Right lung (tissue), 5 donors: ENCODE results near the gene VWA8. TPM values are rescaled to one million over a fixed set of nuclear protein-coding genes. Genes with fewer than 3 reads are reported as not detected.
"Not testable (repeated sequence)": the region's sequence is repeated elsewhere in the genome, so short reads cannot be mapped to it uniquely, and the experiment has no call there.

Experiments used
- DNase-seq, 2 donors: peaks; one replicate each; pipeline ENCODE4 v3.0.0-alpha.2; 2013
- polyA plus RNA-seq, 5 donors: library from polyadenylated mRNA; unstranded; fragments of 120-200 nt; gene quantifications; one replicate each; pipeline versions ENCODE4 v1.2.1 to v1.2.3, GENCODE V29; 2013; ENCODE audit warnings: inconsistent platforms in 1 of 5, low replicate concordance in 1 of 5; ENCODE audit not compliant: insufficient read length in 5 of 5, insufficient read depth in 1 of 5

Gene VWA8
- polyA plus RNA-seq, 5 donors: 8.5 to 14.9 (median 13.9) TPM

- DNase-seq: no peak
Measured at GRCh38 chr13:41854758-41855157, 106.2 kb downstream of the VWA8 start.

GRCh38 chr13:41851351-41851750 is 109.6 kb downstream of the VWA8 start:
- no peak for DNase-seq

GRCh38 chr13:41848435-41849255 is 112.3 kb downstream of the VWA8 start:
- no peak for DNase-seq

GRCh38 chr13:41847216-41847615 is 113.7 kb downstream of the VWA8 start:
- DNase-seq: no peak

GRCh38 chr13:41842036-41842620 is 118.8 kb downstream of the VWA8 start:
- peak; percentile 65 to 68 for DNase-seq

- DNase-seq: no peak
Measured at GRCh38 chr13:41837629-41838028, 123.3 kb downstream of the VWA8 start.

GRCh38 chr13:41835871-41836270 is 125.0 kb downstream of the VWA8 start:
- no peak for DNase-seq

GRCh38 chr13:41834697-41835096 is 126.2 kb downstream of the VWA8 start:
- not testable (repeated sequence) for DNase-seq

GRCh38 chr13:41833831-41834230 is 127.1 kb downstream of the VWA8 start:
- no peak for DNase-seq

- no peak for DNase-seq
Measured at GRCh38 chr13:41833201-41833600, 127.7 kb downstream of the VWA8 start.

- peak; percentile 61 to 70 for DNase-seq
Measured at GRCh38 chr13:41827507-41828213, 133.2 kb downstream of the VWA8 start.

- no peak for DNase-seq
Measured at GRCh38 chr13:41825691-41826090, 135.2 kb downstream of the VWA8 start.

GRCh38 chr13:41823476-41823875 is 137.4 kb downstream of the VWA8 start:
- no peak for DNase-seq

GRCh38 chr13:41822560-41822959 is 138.3 kb downstream of the VWA8 start:
- DNase-seq: no peak

GRCh38 chr13:41821238-41821594 is 139.7 kb downstream of the VWA8 start:
- no peak for DNase-seq

GRCh38 chr13:41820581-41821237 is 140.2 kb downstream of the VWA8 start:
- DNase-seq: no peak

GRCh38 chr13:41816057-41816456 is 144.9 kb downstream of the VWA8 start:
- no peak for DNase-seq

GRCh38 chr13:41813426-41813825 is 147.5 kb downstream of the VWA8 start:
- DNase-seq: no peak

- no peak for DNase-seq
Measured at GRCh38 chr13:41812851-41813250, 148.1 kb downstream of the VWA8 start.

- DNase-seq: no peak
Measured at GRCh38 chr13:41812237-41812636, 148.7 kb downstream of the VWA8 start.

GRCh38 chr13:41811588-41812021 is 149.3 kb downstream of the VWA8 start:
- no peak for DNase-seq

- no peak for DNase-seq
Measured at GRCh38 chr13:41809962-41810361, 150.9 kb downstream of the VWA8 start.

- DNase-seq: not testable (repeated sequence)
Measured at GRCh38 chr13:41803445-41803735, 157.5 kb downstream of the VWA8 start.
